ENCODE measurements around the gene FRAT2.

GRCh38 chr10:97321032-97321803 is 13.3 kb downstream of the FRAT2 start:
- no peak for TF ChIP-seq EZH2 (conservative IDR thresholded peaks at IDR 0.05; ENCODE audit: low read depth, low read length)
- TF ChIP-seq SP1 (IDR thresholded peaks at IDR 0.05), result no peak
- no peak for TF ChIP-seq SP1 (CRISPR knock-in tag; IDR thresholded peaks at IDR 0.05)
- no peak for TF ChIP-seq ZSCAN29 (CRISPR knock-in tag; conservative IDR thresholded peaks at IDR 0.05)
- TF ChIP-seq ZNF143 (CRISPR knock-in tag; IDR thresholded peaks at IDR 0.05), result no peak
- TF ChIP-seq ZMYM3 (CRISPR knock-in tag; IDR thresholded peaks at IDR 0.05), result peak; percentile 83
- TF ChIP-seq AKNA (CRISPR knock-in tag; IDR thresholded peaks at IDR 0.05; ENCODE audit: borderline replicate concordance), result no peak
- TF ChIP-seq, protein P1, sequence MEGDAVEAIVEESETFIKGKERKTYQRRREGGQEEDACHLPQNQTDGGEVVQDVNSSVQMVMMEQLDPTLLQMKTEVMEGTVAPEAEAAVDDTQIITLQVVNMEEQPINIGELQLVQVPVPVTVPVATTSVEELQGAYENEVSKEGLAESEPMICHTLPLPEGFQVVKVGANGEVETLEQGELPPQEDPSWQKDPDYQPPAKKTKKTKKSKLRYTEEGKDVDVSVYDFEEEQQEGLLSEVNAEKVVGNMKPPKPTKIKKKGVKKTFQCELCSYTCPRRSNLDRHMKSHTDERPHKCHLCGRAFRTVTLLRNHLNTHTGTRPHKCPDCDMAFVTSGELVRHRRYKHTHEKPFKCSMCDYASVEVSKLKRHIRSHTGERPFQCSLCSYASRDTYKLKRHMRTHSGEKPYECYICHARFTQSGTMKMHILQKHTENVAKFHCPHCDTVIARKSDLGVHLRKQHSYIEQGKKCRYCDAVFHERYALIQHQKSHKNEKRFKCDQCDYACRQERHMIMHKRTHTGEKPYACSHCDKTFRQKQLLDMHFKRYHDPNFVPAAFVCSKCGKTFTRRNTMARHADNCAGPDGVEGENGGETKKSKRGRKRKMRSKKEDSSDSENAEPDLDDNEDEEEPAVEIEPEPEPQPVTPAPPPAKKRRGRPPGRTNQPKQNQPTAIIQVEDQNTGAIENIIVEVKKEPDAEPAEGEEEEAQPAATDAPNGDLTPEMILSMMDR (CRISPR knock-in tag; IDR thresholded peaks at IDR 0.05), result no peak
- TF ChIP-seq ZSCAN30 (CRISPR knock-in tag; IDR thresholded peaks at IDR 0.05), result no peak
- no peak for TF ChIP-seq MIER2 (CRISPR knock-in tag; IDR thresholded peaks at IDR 0.05)
- no peak for TF ChIP-seq NFYB (CRISPR knock-in tag; IDR thresholded peaks at IDR 0.05)
- no peak for TF ChIP-seq ZNF740 (CRISPR knock-in tag; IDR thresholded peaks at IDR 0.05)
- no peak for TF ChIP-seq FOXK2 (IDR thresholded peaks at IDR 0.05)
- TF ChIP-seq ZNF547 (CRISPR knock-in tag; IDR thresholded peaks at IDR 0.05), result no peak
- TF ChIP-seq SUZ12 (IDR thresholded peaks at IDR 0.05; ENCODE audit: low read depth, low read length), result no peak
